Activated CD4-positive, alpha-beta T cell treated with anti-CD3 and anti-CD28 coated beads, Interleukin-10, Interleukin-2, amounts not matched to agents 100 ng/mL and 50 ng/mL, durations not matched to agents 16 hours and 8 hours (primary cell): ENCODE results near the gene EIF4E2.
A peak's percentile ranks its signal among the peaks of the same experiment; 100 is the strongest.

Source experiments
- DNase-seq: peaks from one replicate; pipeline ENCODE4 v3.0.0-alpha.2; 2020

Gene EIF4E2

GRCh38 chr2:232603283-232603682, 52.8 kb downstream of the EIF4E2 start:
- no peak for DNase-seq

GRCh38 chr2:232604535-232604934, 54.0 kb downstream of the EIF4E2 start:
- no peak for DNase-seq

GRCh38 chr2:232607011-232607410, 56.5 kb downstream of the EIF4E2 start:
- no peak for DNase-seq

GRCh38 chr2:232609607-232610006, 59.1 kb downstream of the EIF4E2 start:
- no peak for DNase-seq

GRCh38 chr2:232610081-232610480, 59.6 kb downstream of the EIF4E2 start:
- no peak for DNase-seq

DNA sequence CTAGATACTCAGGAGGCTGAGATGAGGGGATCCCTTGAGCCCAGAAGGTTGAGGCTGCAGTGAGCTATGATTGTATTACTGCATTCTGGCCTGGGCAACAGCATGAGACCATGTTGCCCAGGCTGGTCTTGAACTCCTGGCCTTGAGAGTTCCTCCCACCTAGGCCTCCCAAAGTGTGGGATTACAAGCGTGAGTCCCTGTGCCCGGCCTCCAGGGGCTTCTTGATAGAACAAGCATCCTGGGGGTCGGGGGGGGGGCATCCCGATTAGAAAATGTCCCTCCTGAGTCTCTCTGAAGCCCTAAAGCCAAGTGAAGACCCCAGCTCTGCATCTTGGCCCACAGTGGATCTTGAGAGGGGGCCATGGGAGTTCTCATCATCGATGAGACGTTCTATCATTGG, 60.6 kb downstream of the EIF4E2 start:
- no peak for DNase-seq

DNA sequence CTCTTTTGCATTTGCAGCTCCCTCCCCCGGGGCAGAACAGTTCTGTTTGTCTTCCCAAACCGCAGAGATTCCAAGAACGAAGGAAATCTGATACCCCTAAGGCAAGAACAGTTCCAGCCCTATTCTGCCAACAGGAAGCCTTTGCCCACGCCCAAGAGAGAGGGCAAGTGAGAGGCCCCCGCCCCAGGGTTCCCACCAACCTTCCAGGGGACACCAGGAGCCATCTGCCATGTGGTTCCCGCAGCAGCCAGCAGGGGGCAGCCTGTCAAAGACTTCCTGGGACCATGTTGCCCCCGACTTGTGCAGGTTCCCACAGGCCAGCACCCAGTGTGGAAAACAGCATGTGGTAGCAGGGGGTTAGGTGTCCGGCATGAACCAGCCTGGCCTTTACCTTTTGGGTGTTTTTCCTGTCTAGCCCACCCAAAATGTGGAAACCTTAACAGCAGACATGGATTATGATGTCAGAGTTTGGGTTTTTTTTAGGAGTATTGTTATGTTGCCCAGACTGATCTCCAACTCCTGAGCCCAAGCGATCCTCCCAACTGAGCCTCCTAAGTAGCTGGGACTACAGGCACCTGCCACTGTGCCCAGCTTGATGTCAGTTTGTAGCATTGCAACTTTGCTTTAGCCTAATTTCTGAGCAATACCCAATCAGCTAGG, 61.2 kb downstream of the EIF4E2 start:
- DNase-seq: peak; percentile 71

DNA sequence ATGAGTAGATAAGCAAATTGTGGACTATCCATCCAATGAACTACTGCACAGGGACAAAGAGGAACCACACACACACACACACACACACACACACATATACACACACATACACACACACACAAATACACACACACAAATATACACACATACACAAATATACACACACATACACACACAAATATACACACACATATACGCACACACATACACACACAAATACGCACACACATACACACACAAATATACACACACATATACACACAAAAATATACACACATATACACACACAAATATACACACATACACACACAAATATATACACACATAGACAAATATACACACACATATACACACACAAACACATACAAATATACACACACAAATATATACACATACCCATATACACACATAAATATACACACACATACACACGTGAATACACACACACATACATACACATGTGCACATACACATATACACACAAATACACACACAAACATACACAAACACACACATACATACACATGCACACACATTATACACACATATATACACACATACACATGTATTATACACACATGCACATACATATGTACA, 63.1 kb downstream of the EIF4E2 start:
- no peak for DNase-seq

GRCh38 chr2:232615339-232615738, 64.8 kb downstream of the EIF4E2 start:
- no peak for DNase-seq
